HG03060 (cell line): ENCODE measurements around the gene HOOK2.
"Not testable (repeated sequence)": the region's sequence is repeated elsewhere in the genome, so short reads cannot be mapped to it uniquely, and the experiment has no call there.

ENCODE experiments used
- ATAC-seq: cut with Tn5 transposase; IDR thresholded peaks from one replicate; pipeline ENCODE4 v1.9.1; 2021; ENCODE audit warnings: low read depth, moderate number of reproducible peaks; ENCODE audit not compliant: unreplicated experiment

HOOK2 gene

DNA sequence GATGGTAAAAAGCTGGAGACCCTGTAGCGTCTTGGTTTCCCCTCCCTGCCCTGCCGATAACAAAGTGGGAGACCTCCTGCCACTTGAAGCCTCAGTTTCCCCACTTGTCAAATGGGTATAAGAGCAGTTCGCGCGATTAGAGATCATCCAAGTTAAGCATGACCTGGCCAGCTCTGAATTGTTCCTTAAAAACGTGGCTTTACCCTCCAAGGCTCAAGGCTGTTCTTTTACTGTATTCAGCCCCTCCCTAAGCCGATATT, 52.0 kb downstream of the HOOK2 start:
- no peak for ATAC-seq

DNA sequence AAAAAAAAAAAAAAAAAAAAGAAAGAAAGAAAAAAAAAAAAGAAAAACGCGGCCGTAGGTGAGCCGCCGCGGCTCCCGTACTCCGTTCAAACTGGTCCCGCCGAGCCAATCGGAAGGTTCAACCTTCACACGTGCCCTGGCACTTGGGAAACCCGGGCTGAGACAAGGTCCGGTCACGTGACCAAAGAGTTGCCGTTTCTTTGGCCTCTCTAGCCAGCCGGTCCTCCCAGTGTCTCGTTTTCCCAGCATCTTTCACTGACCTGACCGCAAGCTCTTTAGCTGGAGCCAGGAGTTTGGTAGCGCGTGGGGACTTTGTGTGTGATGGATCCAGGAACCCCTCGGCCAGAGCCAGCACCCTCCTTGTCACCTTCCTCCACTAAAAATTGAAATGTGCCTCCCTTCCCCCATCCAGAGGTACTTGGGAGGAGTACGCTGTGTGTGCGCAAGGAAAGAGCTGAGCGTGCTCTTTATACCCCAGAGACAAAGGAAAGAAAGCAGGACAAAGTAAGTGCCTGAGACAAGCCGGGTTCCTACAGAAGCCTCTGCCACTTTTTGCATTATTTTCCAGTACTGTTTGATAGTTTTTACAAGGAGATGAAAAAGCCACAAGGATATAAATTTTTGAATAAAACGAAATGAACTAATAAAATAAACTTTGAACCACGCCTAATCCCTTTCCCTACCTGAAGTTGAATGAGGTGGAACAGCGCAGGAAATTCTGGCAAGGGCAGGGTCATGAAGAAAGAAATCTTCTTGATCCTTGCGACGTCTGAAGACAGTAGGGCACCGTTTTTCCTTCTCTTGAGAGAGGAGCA, 52.6 kb downstream of the HOOK2 start:
- ATAC-seq: peak; percentile 71

DNA sequence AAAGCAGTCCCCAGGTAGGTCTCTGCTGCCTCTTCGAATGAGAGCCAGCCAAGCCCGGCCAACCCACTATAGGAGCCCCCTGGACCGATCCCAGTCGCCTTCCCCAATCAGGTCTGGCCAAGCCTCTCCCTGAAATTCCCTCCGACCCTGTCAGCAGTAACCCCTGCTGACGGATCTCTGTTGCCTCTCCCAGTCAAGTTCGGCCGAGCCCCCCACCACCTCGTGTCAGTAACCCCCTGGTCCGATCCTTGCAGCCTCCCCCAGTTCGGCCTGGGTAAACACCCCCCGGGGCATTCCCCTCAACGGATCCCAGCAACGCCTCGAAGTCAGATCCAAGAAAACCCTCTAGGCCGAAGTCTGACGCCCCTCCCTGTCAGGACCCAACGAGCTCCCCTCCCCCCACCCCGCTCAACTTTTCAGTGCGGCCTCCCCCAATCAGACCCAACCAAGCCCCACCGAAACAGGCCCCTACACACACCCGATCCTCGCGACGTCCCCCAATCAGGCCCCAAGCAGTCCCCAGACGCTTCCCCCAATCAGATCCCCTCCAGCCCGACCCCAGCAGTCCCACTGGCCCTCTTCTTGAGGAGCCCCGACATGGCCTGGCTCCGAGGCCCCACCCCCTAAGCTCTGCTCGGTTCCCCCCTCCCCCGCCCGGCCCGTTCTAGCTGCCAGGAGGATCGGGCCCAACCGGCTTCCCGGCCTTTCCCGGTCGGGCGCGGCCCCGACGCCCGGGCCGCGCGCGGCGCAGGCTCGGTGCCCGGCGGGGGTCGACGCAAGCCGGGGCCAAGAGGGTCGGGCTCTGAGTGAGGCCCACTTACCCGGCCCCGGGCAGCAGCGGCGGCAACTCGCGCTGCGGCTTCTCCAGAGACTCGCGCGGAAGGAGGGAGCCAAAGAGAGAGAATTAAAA, 53.4 kb downstream of the HOOK2 start:
- no peak for ATAC-seq

DNA sequence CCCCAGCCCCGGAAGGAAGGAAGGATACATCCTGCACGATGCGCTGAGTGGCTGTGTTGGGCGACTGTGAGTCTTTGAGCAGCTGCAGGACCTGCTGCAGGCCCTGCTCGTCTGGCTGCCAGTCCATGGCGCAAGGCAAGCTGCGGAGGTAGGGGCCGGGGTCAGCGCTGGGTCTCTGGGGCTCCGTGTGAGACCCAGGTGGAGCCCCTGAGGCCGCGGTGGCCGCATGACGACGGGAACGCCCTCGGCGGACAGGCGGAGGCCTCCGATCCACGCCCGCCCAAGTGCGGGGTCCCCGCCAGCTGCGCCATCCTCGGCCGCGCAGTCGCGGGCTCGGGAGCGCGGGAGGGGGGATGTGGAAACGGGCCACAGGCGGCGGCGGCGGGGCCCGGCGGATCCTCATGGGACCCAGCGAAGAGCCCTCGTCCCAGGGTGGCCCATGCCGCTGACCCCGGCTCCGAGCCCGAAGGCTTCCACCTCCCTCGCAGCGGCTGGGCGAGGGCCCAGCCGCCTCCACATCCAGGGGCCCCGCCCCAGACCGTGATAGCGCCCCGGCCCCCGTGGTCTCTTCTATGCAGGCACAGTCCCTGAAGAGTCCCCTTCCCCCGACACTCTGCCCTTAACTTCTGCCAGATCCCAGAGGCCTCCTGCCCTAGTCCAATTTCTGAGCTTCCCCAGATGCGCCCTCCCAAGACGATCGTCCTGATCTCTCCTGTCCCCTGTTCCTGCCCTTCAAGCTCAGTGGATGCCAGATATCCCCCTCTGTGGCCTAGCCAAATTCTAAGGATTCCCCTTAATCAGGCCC, 54.3 kb downstream of the HOOK2 start:
- no peak for ATAC-seq

DNA sequence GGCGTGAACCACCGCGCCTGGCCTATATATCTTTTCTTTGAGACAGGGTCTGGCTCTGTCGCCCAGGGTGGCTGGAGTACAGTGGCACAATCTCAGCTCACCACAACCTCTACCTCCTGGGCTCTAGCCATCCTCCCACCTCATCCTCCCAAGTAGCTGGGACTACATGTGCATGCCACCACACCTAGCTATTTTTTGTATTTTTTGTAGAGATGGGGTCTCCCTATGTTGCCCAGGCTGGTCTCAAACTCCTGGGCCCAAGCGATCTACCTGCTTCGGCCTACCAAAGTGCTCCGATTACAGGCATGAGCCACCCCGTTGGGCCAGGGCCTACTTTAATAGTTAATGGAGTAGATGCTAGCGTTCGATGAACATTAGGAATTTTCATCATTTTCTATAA, 55.1 kb downstream of the HOOK2 start:
- no peak for ATAC-seq

DNA sequence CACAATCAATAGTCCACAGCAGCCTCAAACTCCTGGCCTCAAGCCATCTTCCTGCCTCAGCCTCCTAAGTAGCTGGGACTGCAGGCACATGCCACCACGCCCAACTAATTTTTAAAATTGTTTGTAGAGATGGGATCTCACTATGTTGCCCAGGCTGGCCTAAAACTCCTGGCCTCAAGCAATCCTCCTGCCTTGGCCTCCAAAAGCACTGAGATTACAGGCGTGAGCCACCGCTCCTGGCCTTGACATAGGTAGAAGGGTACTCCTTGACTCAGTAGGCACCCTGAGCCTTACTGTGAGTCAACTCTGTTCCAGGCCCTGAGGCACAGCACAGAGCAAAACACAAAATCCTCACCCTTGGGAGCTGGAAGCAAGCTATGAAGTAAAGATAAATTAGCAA, 59.4 kb downstream of the HOOK2 start:
- ATAC-seq: no peak

DNA sequence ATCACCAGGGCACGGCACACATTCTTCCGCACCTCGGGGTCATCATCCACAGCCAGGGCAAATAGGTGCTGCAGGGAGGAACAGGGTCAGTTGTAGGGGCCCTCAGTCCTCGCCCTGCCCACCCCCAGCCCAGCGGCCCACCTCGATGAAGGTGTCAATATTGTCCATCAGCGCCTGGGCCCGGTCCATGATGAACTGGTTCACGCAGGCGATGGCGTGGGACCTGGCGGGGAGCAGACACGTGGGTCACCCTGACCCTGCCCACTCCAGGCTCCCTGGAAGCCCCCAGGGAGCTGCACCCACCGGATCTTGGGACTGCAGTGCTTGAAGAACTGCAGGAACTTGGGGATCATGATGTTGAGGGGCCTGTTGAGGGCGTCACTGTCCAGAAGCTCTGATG, 60.2 kb downstream of the HOOK2 start:
- no peak for ATAC-seq

DNA sequence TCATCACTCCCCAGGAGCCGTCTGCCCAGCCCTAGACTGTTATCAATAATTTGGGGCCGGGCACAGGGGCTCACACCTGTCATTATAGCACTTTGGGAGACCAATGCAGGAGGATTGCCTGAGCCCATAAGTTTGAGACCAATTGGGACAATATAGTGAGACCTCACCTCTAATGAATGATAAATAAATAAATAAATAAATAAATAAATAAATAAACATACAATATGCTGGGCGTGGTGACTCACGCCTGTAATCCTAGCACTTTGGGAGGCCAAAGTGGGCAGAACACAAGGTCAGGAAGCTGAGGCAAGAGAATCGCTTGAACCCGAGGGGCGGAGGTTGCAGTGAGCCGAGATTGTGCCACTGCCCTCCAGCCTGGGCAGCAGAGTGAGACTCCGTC, 62.0 kb downstream of the HOOK2 start:
- ATAC-seq: not testable (repeated sequence)
